K562 (cell line): ENCODE data around the gene EWSR1. TPM values are rescaled to one million over a fixed set of nuclear protein-coding genes. Genes with fewer than 3 reads are reported as not detected.

Source experiments
- ATAC-seq: fragments of 200-7000 bp; cut with Tn5 transposase; 3 replicates; pipeline ENCODE4 v1.9.1; 2020; ENCODE audit warnings: moderate library complexity
- BruUV-seq: library from RNA; stranded (reverse); fragments of 400-500 nt; replicated peaks from 2 replicates; lab custom pipeline; 2021; lab: Mats Ljungman, UMichigan
- CTCF ChIA-PET: fragments of 300-600 bp; formaldehyde crosslinking; extraction: SDS; loops from one replicate; lab custom pipeline; 2021; ENCODE audit warnings: low intra/inter-chr PET ratio; lab: Yijun Ruan, JAX
- POLR2A ChIA-PET: fragments of 300-600, 350-650 bp; sonication (Branson Sonifier 250); formaldehyde crosslinking; extraction: SDS; loops from one replicate; lab custom pipeline; 2021; ENCODE audit warnings: antibody characterized with exemption, inconsistent platforms; lab: Yijun Ruan, JAX
- DNase-seq, 4 experiments: peaks; one replicate each; pipeline versions ENCODE4 v3.0.0 to v3.0.0-alpha.2; 2011 to 2018; ENCODE audit warnings: low spot score in 3 of 4, mixed read lengths in 3 of 4; ENCODE audit errors: extremely low read depth in 1 of 4
- FAIRE-seq: peaks from 2 replicates; lab custom pipeline; 2011; peaks lifted over from hg19 to GRCh38; lab: Jason Lieb, UNC
- H2AFZ ChIP-seq: 2 replicates; pipeline ENCODE4 v1.6.0; 2011; ENCODE audit warnings: low read depth, low read length, control low read depth, inconsistent platforms
- H3K27ac ChIP-seq: fragments of 200-600 bp; 3 replicates; pipeline ENCODE4 v1.8.0; 2011; ENCODE audit warnings: low read depth, mild to moderate bottlenecking, control low read depth, inconsistent platforms, low read length, moderate library complexity, mixed read lengths; ENCODE audit errors: extremely low read depth
- H3K27me3 ChIP-seq, 2 experiments: fragments of 300-600 bp in 1 of 2; 2 replicates in 1 of 2; 3 replicates in 1 of 2; pipeline versions ENCODE4 v1.6.0 to v1.8.0; 2011; ENCODE audit warnings: inconsistent platforms in 2 of 2, low read length in 2 of 2, mild to moderate bottlenecking in 1 of 2, mixed read lengths in 1 of 2, moderate library complexity in 1 of 2; ENCODE audit not compliant: control insufficient read depth in 2 of 2, insufficient read depth in 2 of 2
- H3K36me3 ChIP-seq: fragments of 300-600 bp; 3 replicates; pipeline ENCODE4 v1.8.0; 2011; ENCODE audit warnings: mild to moderate bottlenecking, low read length, inconsistent platforms; ENCODE audit not compliant: control insufficient read depth, insufficient read depth
- H3K4me1 ChIP-seq, 2 experiments: fragments of 200-600 bp in 1 of 2; replicated peaks in 1 of 2; 2 replicates in 1 of 2; 3 replicates in 1 of 2; pipeline versions ENCODE4 v1.5.1 to v1.8.0; 2011; ENCODE audit warnings: inconsistent platforms in 2 of 2, low read length in 2 of 2, mild to moderate bottlenecking in 1 of 2, mixed read lengths in 1 of 2, moderate library complexity in 1 of 2; ENCODE audit not compliant: control insufficient read depth in 2 of 2, insufficient read depth in 2 of 2
- H3K4me2 ChIP-seq: 2 replicates; pipeline ENCODE4 v1.6.1; 2011; ENCODE audit warnings: low read length, control low read depth, inconsistent platforms, mixed read lengths; ENCODE audit not compliant: insufficient read depth
- H3K4me3 ChIP-seq: fragments of 200-600 bp; sonication (generic), shearing (Covaris generic); 2 replicates; pipeline ENCODE4 v1.5.1; 2016; ENCODE audit warnings: control low read depth, inconsistent platforms
- H3K79me2 ChIP-seq: fragments of 200-600 bp; 3 replicates; pipeline ENCODE4 v1.8.0; 2011; ENCODE audit warnings: low read length, inconsistent platforms; ENCODE audit not compliant: control insufficient read depth, insufficient read depth
- H3K9ac ChIP-seq, 2 experiments: 2 replicates each; pipeline versions ENCODE4 v1.6.0 to v1.6.1; 2011; ENCODE audit warnings: low read depth in 2 of 2, low read length in 2 of 2, control low read depth in 1 of 2, inconsistent platforms in 1 of 2, mild to moderate bottlenecking in 1 of 2, mixed read lengths in 1 of 2; ENCODE audit not compliant: insufficient read depth in 1 of 2
- H3K9me1 ChIP-seq: one replicate; pipeline ENCODE4 v1.6.0; 2011; ENCODE audit warnings: inconsistent platforms, mild to moderate bottlenecking, low read length, moderate library complexity; ENCODE audit not compliant: control insufficient read depth, insufficient read depth
- H3K9me3 ChIP-seq: replicated peaks from 2 replicates; pipeline ENCODE4 v1.5.1; 2011; ENCODE audit warnings: low read depth, low read length, inconsistent platforms; ENCODE audit not compliant: control insufficient read depth, insufficient read depth
- H4K20me1 ChIP-seq: replicated peaks from 2 replicates; pipeline ENCODE4 v1.6.1; 2011; ENCODE audit warnings: low read length, inconsistent platforms, mixed read lengths; ENCODE audit not compliant: control insufficient read depth, insufficient read depth
- FOXA3 ChIP-seq, 2 experiments: fragments of 450-650 bp in 1 of 2; sonication (generic) in 1 of 2; formaldehyde crosslinking; IDR thresholded peaks in 1 of 2; conservative IDR thresholded peaks in 1 of 2; 2 replicates each; pipeline versions ENCODE4 v1.4.0 to v1.8.0; 2020 to 2022; ENCODE audit warnings: mild to moderate bottlenecking in 2 of 2, missing genetic modification reagents in 1 of 2
- MEIS2 ChIP-seq: fragments of 450-650 bp; IDR thresholded peaks from 2 replicates; pipeline ENCODE4 v1.6.1; 2014; ENCODE audit warnings: mild to moderate bottlenecking; ENCODE audit not compliant: partially characterized antibody
- WGBS: fragments of 100-300 bp; shearing (Covaris generic); methylation state at CpG from one replicate; pipeline ENCODE4 v1.1.6; 2016; ENCODE audit warnings: low coverage, mixed read lengths; ENCODE audit not compliant: insufficient coverage; ENCODE audit errors: missing lambda C conversion rate; 5-methylcytosine and 5-hydroxymethylcytosine counted together
- in situ Hi-C: fragments of 300-500 bp; cut with MboI; formaldehyde crosslinking; loops from 4 replicates; pipeline ENCODE4 v1.15.0; 2018; ENCODE audit warnings: inconsistent platforms, mixed read lengths
- intact Hi-C: fragments of 100-400 bp; cut with micrococcal nuclease; formaldehyde crosslinking; loops from 2 replicates; pipeline ENCODE4 v1.14.2; 2022
- polyA plus RNA-seq, 8 experiments: library from polyadenylated mRNA; depleted of rRNA in 4 of 8; stranded (reverse) in 5 of 8; unstranded in 3 of 8; fragments of >200 nt; fragmentation: Nextera tagmentation in 2 of 8; fragmentation: Illumina TruSeq in 1 of 8; extraction: Ambion mirVana in 2 of 8; extraction: Trizol in 1 of 8; gene quantifications; 2 replicates each; pipeline versions ENCODE4 v1.2.1 to v1.2.3, GENCODE V29; 2011 to 2014; ENCODE audit warnings: inconsistent platforms in 1 of 8, missing spikeins in 1 of 8
- total RNA-seq, 7 experiments: library from RNA; depleted of rRNA in 6 of 7; stranded (reverse); fragments of >200 nt in 6 of 7; fragmentation: Illumina TruSeq in 2 of 7; extraction: Trizol in 2 of 7; gene quantifications; 2 replicates each; pipeline versions ENCODE4 v1.2.1 to v1.2.3, GENCODE V29; 2011 to 2021; ENCODE audit warnings: low replicate concordance in 1 of 7
- TF ChIP-seq, protein P1 (sequence below), 3 experiments: IDR thresholded peaks in 2 of 3; conservative IDR thresholded peaks in 1 of 3; 2 replicates each; pipeline ENCODE4 v1.5.1; 2011 to 2012; ENCODE audit warnings: low read length in 3 of 3, mild to moderate bottlenecking in 3 of 3, control low read depth in 2 of 3, improper control_type of control experiment in 1 of 3, inconsistent platforms in 1 of 3, low read depth in 1 of 3, mixed read lengths in 1 of 3, moderate library complexity in 1 of 3; ENCODE audit not compliant: insufficient read depth in 2 of 3
- TF ChIP-seq, protein P2 (sequence below), 2 experiments: IDR thresholded peaks in 1 of 2; conservative IDR thresholded peaks in 1 of 2; 2 replicates each; pipeline ENCODE4 v1.6.1; 2016; ENCODE audit warnings: low read depth in 2 of 2, mild to moderate bottlenecking in 1 of 2, missing compliant biosample characterization in 1 of 2, missing genetic modification characterization in 1 of 2, moderate library complexity in 1 of 2
- TF ChIP-seq, protein P3 (sequence below): fragments of 250-450 bp; sonication (Bioruptor Pico); IDR thresholded peaks from 2 replicates; pipeline ENCODE4 v1.8.0; 2022; ENCODE audit warnings: inconsistent platforms

The EWSR1 gene
- total and polyA plus RNA-seq, 9 of the 15 experiments (the other 6 are each of a cell fraction or from before 2014, with no cell fraction given): 83.3 to 450 (median 239) TPM

DNA sequence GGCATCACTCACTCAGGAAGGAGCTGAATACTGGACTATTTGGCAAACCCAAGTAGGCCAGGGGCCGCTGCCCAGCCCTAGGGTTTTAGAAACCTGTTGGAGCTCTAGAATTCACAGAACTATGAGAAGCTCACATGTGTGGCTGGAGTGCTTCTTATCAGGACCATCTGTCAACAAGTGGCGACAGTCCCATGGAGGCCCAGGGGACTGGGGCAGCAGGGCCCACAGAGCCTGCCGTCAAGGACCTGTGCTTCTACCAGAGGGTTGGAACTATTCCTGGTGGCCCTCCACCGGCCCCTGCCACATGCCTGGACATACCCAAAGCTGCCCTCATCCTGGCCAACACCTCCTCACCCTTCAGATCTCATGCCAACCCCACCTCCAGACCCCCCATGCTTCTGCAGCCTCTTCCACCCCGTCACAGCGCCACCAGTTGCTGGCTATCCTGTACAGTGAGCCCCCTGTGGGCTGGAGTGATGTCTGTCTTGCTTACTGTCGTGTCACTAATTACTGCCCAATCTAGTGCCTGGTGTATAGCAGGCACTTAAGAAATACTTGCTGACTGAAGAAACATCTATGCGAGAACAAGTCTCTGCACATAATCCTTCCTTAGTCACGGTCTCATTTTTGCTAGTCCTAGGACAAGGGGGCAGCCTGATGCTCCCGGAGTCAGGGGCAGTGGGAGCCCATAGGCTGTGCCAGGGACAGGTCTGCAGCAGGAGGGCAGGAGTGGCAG lies 74.7 kb downstream of the EWSR1 start:
- intact Hi-C loops: no loop called here
- peaks cover 80% of the 10 kb centered on the region for H3K36me3 ChIP-seq
- no peak overlapping the region for H3K27ac ChIP-seq
- no peak overlapping the region for H2AFZ ChIP-seq
- H4K20me1 ChIP-seq: no peaks in the 10 kb centered on the region
- peak; percentile 62 for ATAC-seq
- H3K4me3 ChIP-seq: no peak overlapping the region
- peak; percentile 48 for TF ChIP-seq MEIS2
- TF ChIP-seq, protein P1, sequence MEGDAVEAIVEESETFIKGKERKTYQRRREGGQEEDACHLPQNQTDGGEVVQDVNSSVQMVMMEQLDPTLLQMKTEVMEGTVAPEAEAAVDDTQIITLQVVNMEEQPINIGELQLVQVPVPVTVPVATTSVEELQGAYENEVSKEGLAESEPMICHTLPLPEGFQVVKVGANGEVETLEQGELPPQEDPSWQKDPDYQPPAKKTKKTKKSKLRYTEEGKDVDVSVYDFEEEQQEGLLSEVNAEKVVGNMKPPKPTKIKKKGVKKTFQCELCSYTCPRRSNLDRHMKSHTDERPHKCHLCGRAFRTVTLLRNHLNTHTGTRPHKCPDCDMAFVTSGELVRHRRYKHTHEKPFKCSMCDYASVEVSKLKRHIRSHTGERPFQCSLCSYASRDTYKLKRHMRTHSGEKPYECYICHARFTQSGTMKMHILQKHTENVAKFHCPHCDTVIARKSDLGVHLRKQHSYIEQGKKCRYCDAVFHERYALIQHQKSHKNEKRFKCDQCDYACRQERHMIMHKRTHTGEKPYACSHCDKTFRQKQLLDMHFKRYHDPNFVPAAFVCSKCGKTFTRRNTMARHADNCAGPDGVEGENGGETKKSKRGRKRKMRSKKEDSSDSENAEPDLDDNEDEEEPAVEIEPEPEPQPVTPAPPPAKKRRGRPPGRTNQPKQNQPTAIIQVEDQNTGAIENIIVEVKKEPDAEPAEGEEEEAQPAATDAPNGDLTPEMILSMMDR (IDR thresholded peaks at IDR 0.05 in 2 of 3, conservative IDR thresholded peaks at IDR 0.05 in 1 of 3; ENCODE audit: insufficient read depth in 2 of 3, low read depth in 1 of 3, low read length in 3 of 3): peak in 1 of 3 experiments; percentile 25; a peak in 1 of 6 replicates
- peak in 1 of 2 experiments; percentile 72; a peak in 2 of 4 replicates for TF ChIP-seq FOXA3 (CRISPR knock-in tag; conservative IDR thresholded peaks at IDR 0.05 in 1 of 2, IDR thresholded peaks at IDR 0.05 in 1 of 2)
- TF ChIP-seq, protein P2, sequence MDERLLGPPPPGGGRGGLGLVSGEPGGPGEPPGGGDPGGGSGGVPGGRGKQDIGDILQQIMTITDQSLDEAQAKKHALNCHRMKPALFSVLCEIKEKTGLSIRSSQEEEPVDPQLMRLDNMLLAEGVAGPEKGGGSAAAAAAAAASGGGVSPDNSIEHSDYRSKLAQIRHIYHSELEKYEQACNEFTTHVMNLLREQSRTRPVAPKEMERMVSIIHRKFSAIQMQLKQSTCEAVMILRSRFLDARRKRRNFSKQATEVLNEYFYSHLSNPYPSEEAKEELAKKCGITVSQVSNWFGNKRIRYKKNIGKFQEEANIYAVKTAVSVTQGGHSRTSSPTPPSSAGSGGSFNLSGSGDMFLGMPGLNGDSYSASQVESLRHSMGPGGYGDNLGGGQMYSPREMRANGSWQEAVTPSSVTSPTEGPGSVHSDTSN (CRISPR knock-in tag; IDR thresholded peaks at IDR 0.05; ENCODE audit: low read depth): no peak
- TF ChIP-seq, protein P2 (tag; conservative IDR thresholded peaks at IDR 0.05; ENCODE audit: low read depth): 0 out of 2 replicates have a peak, but pooled peaks have one; percentile 15
- TF ChIP-seq, protein P3, sequence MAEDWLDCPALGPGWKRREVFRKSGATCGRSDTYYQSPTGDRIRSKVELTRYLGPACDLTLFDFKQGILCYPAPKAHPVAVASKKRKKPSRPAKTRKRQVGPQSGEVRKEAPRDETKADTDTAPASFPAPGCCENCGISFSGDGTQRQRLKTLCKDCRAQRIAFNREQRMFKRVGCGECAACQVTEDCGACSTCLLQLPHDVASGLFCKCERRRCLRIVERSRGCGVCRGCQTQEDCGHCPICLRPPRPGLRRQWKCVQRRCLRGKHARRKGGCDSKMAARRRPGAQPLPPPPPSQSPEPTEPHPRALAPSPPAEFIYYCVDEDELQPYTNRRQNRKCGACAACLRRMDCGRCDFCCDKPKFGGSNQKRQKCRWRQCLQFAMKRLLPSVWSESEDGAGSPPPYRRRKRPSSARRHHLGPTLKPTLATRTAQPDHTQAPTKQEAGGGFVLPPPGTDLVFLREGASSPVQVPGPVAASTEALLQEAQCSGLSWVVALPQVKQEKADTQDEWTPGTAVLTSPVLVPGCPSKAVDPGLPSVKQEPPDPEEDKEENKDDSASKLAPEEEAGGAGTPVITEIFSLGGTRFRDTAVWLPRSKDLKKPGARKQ: no peak
- TF ChIP-seq, all 486 proteins: peak for 4
- Histone ChIP-seq H3K9ac (peak overlapping the region in 1 of 2 experiments; percentile 76; a peak in 2 of 4 replicates), H3K79me2 (no peaks in the 10 kb centered on the region), H3K9me3 (no peaks in the 10 kb centered on the region), H3K27me3 (no peaks in the 10 kb centered on the region), H3K4me2 (no peak overlapping the region), H3K9me1 (no peaks in the 10 kb centered on the region), H3K4me1 (peaks cover 0 to 10% of the 10 kb centered on the region in 2 experiments; a peak in 3 of 5 replicates)
- WGBS: 65% methylated on average over 9 of the region's 10 CpGs
- DNase-seq (peak; percentile 9 to 42 (median 20)), FAIRE-seq (no peak)
- BruUV-seq: no TSS peak
- CTCF ChIA-PET: no interaction called here
- in situ Hi-C loops: no loop called here
- POLR2A ChIA-PET: interaction anchor here (0.8 kb wide), 1 partner anchor 24 kb away, joined by 4 read pairs; no protein-coding TSS in a partner anchor
